Omental fat pad (tissue), 4 donors: ENCODE measurements around the gene LNPK. TPM values are rescaled to one million over a fixed set of nuclear protein-coding genes. Genes with fewer than 3 reads are reported as not detected.

ENCODE experiments used
- ATAC-seq: fragments of 150-250 bp; one replicate; pipeline ENCODE4 v1.9.1; 2016; ENCODE audit warnings: mild to moderate bottlenecking, moderate library complexity; ENCODE audit not compliant: low FRiP score
- DNase-seq: peaks from one replicate; pipeline ENCODE4 v3.0.0-alpha.2; 2019; ENCODE audit warnings: low spot score
- CTCF ChIP-seq, 3 donors: fragments of 450-650 bp; IDR thresholded peaks; one replicate each; pipeline ENCODE4 v1.5.1; 2016 to 2017; ENCODE audit warnings: antibody characterized with exemption in 3 of 3, mild to moderate bottlenecking in 3 of 3, moderate library complexity in 2 of 3
- total RNA-seq, 4 donors: library from RNA; depleted of rRNA; stranded (reverse); fragments of >200 nt; gene quantifications; one replicate each; pipeline ENCODE4 v1.1.0, GENCODE V29; 2016

The LNPK gene
- 10 to 100 TPM; 13.8 to 37.4 (median 22.2) TPM for total RNA-seq

GRCh38 chr2:176001916-176002687 is at the start of gene LNPK:
LNPK (minus strand) TSS chr2:176002267; CDS start chr2:175995584, 6,683 bp downstream.
- DNase-seq = peak; percentile 71
- peak; percentile 94 for ATAC-seq
- no peak for TF ChIP-seq CTCF (IDR thresholded peaks at IDR 0.05)

GRCh38 chr2:176039375-176039774 is 37.3 kb upstream of the LNPK start:
- no peak for TF ChIP-seq CTCF (IDR thresholded peaks at IDR 0.05)
- no peak for ATAC-seq
- no peak for DNase-seq

GRCh38 chr2:176038694-176039093 is 36.6 kb upstream of the LNPK start:
- no peak for ATAC-seq
- DNase-seq = no peak

GRCh38 chr2:176035013-176035691 is 33.1 kb upstream of the LNPK start:
- no peak for TF ChIP-seq CTCF (IDR thresholded peaks at IDR 0.05)
- DNase-seq (no peak), ATAC-seq (no peak)

More at GRCh38 chr2:176038694-176039093, 36.6 kb upstream of the LNPK start:
- TF ChIP-seq CTCF (IDR thresholded peaks at IDR 0.05) = no peak

GRCh38 chr2:176027806-176028205 is 25.7 kb upstream of the LNPK start:
- ATAC-seq = no peak
- DNase-seq = no peak
- no peak for TF ChIP-seq CTCF (IDR thresholded peaks at IDR 0.05)

GRCh38 chr2:176025932-176026331 is 23.9 kb upstream of the LNPK start:
- TF ChIP-seq CTCF (IDR thresholded peaks at IDR 0.05) = no peak
- ATAC-seq (no peak), DNase-seq (no peak)
